Hematopoietic multipotent progenitor cell treated with erythropoietin and hydrocortisone succinate and interleukin-3 and kit ligand, for 17 days (in vitro differentiated cells): Measurements from ENCODE around the gene MAP7.
"Not testable (repeated sequence)": the region's sequence is repeated elsewhere in the genome, so short reads cannot be mapped to it uniquely, and the experiment has no call there.

ENCODE experiments used
- DNase-seq: peaks from one replicate; pipeline ENCODE4 v3.0.0-alpha.2; 2015; ENCODE audit warnings: low spot score

MAP7 gene

DNA sequence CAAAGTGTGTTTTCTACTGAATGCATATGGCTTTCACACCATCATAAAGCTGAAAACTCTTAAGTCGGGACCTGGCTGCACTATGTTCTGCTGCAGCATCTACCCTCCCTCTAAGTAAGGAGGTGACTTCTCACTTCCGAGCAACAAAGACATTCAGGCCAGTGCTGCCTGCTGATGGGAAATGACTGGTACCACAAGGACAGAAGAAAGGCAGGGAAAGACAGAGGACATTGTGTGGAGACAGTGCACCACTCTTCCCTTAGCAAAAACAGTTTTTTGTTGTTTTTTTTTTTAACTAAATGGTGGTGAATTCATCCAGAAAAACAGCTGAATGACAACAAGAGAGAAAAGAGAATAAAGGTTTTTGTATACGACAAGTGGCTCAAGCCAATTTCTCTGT, 81.5 kb downstream of the MAP7 start:
- DNase-seq, result no peak

DNA sequence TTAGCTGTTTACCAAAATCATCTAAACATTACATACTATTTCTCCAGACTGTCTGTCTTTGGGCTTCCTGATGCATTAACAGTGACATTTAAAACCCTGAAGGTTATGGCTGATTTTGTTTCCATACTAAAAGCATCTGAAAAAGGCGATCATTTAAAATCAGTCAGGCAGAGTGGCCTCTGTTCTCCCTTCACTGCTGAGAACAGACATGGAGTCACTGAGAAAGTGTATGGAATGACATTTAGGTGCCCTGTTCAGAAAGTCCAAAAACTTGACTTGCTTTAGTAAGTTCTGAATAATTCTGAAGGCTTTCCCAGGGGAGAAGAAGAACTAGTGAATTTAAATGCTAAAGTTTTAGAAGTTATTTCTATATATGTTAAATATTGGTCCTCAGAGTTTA, 83.0 kb downstream of the MAP7 start:
- DNase-seq, result no peak

DNA sequence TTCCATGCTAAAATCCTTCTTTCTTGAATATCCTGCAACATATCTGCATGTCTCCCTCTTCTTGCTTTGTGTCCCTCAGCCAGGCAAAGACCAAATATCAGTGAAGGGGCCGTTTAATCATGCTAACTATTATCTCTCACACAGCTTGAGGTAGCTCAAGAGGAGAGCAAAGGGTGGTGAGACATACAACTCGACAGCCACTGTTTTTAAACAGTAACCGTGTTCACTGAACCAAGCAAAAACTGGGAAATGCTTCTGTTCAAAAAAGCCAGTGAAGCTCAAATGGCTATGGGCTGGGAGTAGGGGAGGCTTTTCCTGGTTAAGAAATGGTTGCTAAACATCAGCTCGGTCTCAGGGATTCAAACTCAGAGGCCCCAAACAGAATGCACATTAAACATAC, 83.4 kb downstream of the MAP7 start:
- no peak for DNase-seq

DNA sequence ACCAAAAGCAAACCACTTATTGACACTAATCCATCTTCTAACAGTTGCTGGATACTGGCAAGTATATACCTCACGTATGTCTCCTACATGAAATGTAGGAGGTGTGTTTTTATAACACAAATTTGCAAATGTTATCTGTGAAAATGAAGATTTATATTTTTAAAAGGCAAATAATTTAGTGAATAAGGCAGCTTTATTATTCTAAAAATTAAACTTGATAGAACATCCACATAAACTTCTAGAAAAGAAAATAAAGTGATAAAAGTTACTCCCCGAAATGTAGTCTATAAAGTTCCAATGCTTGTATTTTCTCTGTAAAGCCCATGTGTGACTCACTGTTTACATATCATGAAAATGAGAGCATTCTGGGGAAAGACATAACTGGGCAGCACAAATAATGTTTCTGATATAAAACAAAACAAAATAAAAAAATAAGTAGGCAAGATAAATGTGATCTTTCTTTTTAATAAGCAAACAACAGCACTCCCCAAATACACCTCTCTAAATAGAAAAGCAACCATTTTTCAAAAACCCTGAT, 84.4 kb downstream of the MAP7 start:
- no peak for DNase-seq

DNA sequence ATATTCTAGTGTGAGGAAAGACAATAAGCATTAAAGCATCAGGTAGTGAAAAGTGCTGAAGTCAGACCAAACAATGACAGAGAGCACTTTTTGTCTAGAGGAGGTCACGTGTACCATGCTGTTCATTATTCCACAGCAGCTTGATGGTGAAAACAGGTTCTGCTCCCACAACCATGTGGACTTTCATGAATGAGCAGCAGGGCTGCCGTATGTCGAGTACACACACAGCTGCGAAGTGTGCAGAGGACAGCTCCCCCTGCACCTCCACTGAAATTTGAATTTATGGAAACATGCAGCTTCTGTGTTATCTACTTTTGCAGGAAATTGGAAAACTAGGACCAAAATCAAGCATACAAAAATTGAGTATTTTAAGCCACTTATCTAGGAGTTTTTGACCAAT, 85.3 kb downstream of the MAP7 start:
- no peak for DNase-seq

DNA sequence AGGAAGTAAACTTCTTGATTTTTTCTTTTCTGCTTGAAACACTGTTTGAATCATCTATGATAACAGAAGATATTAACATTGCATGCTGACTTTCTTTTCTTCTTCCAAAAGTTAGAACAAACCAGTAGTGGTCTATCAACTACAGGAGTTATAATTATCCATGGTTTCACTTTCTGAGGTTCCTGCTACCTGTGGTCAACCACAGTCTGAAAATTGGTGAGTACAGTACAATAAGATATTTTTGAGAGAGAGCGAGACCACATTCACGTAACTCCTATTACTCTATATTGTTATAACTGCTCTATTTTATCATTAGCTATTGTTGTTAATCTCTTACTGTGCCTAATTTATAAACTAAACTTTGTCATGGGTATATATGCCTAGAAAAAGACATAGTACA, 86.1 kb downstream of the MAP7 start:
- no peak for DNase-seq

DNA sequence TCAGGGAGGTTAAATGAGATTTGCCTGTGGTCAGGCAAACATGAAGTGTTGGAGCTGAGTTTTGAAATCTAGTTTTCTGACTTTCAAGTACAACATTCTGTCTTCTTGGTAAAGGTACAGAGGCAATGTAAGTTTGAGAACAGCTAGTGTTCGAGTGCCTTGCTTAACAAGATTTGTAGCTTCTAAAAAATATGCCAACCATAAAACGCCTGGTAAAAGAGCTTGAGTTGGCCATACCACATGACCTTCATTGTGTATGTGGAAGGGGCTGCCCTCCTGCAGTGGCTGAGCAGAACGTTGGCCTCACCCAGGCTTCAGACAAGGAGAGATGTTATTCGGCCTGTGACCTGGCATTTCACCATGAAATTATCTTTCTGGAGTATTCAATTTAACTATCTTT, 86.5 kb downstream of the MAP7 start:
- DNase-seq, result no peak

DNA sequence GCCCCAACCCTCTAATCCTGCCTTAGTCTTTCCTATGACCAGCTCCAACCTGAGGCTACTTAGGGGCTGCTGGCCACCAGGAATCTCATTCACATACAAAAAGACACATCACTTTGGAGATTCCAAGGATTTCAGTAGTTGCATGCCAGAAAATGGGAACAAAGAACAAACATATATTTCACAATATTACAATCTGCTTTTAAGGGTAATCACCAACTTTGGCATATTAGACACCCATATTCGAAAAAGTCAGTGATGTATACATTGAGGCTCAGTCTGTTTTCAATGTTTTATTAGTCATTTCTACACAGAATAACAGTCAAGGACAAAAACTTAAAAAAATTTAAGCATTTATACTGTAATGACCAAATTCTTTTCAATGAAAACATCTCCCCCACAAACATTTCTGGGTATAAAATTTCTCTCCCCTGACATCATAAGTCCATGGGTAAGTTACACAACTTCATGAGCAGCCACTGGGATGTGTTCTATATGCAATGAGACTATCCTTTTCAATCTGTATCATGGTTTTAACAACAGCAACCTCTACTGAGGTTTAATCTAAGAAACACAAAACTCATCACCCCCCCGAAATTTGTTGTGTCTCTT, 103.5 kb downstream of the MAP7 start:
- no peak for DNase-seq

DNA sequence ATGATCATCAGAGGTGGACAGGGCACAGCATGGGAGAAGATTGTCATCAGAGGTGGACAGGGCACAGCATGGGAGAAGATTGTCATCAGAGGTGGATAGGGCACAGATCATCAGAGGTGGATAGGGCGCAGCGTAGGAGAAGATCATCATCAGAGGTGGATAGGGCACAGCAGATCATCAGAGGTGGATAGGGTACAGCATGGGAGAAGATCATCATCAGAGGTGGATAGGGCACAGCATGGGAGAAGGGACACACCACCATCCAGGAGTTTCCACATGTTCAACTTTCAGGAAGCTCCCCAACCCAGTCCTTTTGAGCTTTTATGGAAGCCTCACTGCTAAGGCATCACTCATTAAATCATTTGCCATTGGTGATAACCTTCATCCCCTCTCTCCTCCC, 104.1 kb downstream of the MAP7 start:
- DNase-seq, result no peak

DNA sequence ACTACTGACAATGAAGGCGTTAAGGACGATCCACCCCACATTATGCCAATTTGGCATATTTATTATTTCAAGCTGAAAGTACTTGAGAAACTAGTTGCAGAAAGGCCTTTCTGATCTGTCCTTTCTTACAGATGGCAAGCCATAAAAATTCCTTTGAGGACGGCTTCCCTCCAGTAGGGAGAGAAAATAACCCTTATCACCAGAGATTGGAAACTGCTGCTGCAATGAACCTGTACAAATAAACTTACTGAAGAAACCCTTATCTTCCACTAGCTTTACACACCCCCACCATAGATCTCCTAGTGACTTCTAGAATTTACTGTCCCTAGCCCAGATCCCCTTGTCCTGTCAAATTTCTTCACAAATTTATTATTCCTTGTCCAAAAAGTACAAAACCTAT, 105.2 kb downstream of the MAP7 start:
- no peak for DNase-seq

DNA sequence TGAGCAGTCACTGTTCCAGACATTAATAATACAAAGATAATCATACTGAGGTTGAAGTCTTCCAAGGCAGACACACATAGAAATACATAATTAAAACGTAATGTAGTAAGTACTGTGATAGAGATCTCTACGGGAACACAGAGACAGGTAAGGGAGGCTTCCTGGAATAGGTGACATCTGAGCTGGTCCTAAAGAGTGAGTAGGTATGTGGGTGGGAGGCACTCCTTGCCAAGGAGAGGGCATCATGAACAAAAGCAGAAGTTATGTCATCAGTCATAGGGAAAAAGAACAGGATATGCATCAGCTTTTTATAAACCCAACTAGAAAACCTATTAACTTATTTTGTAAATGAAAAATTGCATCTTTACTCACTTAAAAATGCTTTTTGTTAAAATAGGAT, 110.0 kb downstream of the MAP7 start:
- no peak for DNase-seq

DNA sequence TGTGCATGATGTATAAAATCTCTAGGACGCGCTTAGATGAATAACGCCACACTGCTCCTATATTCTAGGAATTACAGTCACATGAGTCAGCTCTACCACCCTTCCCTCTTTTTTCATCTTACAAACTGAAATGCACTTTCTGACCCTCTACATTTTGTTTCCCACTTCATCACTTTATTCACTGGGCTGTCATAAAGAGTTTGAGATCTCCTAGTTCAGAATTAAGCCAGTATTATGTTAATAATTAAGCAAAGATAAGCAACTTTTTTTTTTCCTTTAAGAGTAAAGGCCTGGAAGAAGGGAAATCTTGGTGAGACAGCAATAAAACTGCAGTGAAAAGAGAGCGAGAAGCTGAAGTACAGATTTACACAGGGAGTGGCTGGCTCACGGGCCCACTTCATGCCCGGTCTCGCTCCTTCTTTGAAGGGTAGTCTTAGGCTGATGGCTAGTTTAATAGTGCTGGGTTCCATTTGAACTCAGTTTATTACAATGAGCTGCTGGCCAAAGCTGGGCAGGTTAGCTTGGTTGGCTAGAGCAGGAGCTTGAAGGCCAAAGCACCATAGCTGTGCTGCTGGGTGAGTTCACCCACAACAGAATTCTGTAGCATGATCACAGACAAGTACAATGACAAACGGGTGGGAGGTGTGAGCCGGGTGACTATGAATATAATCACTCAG, 110.6 kb downstream of the MAP7 start:
- no peak for DNase-seq

DNA sequence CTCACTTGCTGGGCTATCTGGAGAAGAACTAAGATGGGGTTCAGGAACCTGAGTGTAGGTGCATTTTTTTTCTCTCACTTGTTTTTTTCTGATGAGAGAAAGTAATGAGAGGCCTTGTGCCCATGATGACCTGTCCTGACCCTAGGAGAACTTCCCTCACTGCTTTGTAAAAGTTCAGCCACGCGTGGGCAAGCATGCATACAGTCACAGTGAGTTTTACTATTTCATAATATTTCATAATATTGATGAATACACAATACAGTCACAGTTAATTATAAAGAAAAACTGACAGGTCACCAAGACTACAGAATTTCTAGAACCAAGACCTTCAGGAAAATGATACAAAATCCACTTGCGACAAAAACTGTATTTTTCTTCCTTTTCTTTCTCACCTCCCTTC, 111.8 kb downstream of the MAP7 start:
- no peak for DNase-seq

DNA sequence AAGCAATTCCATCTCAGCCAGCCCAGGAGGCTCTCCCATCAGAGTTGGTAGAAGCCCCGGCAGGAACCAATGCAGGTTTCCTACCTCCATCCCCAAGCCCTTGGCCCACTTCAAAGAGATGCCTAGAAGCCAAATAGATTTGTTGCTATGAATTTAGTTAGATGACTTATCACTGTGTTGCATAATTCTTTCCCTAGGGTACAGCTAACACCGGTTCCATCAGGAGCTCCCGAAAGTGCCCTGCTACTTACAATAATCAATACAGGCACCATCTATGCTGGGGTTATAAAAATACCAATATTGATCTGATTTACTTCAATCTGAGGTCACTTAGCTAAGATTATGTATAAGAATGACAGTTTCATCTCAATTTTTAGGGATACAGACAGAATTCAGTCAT, 113.0 kb downstream of the MAP7 start:
- DNase-seq, result no peak

DNA sequence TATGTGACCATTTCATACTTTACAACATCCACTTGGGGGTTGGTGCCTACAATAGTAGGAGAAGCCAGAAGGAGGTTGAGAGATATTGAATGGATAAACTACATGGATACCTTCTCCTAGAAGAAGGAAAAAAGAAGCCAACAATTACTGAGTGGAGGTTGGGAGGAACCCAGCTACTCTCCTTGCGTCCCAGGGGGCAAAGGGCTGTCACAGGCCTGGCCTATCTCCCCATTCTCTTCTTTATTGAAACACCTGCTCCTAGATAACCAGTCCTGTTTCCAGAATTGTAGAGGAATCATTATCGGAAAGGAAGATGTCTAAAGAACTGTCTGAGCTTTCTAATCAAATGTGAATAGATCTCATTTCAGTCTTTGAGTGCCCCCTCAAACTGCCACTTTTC, 115.1 kb downstream of the MAP7 start:
- no peak for DNase-seq

DNA sequence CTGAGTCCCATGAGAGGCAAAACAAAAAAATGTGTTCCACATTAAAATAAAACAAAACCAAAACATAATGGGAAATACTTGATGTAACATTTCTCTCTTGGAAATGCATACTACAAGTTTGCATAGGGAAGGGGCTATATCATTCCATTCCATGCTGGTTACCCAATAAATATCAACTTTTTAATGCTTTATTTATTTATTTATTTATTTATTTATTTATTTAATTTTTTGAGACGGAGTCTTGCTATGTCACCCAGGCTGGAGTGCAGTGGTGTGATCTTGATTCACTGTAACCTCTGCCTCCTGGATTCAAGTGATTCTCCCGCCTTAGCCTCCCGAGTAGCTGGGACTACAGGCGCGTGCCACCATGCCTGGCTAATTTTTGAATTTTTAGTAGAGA, 118.9 kb downstream of the MAP7 start:
- DNase-seq, result not testable (repeated sequence)

DNA sequence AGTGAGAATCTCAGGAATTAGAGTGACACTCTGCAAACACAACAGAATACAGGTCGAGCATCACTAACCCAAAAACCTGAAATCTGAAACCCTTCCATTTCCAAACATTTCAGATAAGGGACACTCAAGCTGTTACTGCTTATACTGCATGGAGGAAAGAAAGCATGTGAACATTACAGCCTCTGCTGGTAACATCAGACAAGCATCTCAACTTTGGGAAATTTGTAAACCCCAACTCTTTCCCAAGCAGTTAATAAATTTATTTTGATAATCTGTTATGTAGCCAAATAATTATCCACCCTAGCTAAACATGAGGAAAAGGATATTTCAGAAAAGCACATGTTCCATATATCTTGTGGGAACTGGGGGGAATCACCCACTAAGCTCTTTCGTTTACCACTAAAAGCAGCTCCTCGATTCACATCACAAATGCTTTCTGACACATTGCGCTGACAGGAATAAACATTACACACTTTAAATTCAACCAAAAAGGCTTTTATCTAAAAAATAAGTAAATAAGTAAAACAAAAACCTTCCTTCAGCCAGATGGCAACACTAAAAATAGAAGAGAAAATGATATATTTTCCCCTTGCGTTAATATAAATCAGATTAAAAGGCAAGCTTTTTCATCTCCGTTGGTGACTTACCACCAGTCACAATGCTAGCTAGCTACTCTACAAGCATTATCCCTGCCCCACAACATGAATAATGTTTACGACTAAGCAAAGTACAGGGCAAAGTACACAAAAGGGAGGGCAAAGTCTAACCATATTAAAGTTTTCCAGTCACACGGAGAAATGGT, 120.8 kb downstream of the MAP7 start:
- no peak for DNase-seq

DNA sequence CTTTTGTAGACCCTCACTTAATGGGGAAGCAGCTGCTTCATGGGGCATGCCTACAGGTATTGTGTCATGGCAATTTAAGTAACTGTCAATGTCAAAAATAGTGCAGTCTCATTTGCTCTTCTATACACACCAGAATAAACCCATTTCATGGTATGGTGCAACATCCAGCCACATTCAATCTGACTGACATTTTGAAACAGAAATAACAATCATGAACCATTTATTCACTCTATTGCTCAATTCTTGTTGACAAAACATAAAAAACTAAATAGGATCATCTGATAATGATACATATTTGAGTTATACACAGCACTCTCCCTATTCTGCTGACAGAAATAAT, 122.9 kb downstream of the MAP7 start:
- DNase-seq, result no peak

DNA sequence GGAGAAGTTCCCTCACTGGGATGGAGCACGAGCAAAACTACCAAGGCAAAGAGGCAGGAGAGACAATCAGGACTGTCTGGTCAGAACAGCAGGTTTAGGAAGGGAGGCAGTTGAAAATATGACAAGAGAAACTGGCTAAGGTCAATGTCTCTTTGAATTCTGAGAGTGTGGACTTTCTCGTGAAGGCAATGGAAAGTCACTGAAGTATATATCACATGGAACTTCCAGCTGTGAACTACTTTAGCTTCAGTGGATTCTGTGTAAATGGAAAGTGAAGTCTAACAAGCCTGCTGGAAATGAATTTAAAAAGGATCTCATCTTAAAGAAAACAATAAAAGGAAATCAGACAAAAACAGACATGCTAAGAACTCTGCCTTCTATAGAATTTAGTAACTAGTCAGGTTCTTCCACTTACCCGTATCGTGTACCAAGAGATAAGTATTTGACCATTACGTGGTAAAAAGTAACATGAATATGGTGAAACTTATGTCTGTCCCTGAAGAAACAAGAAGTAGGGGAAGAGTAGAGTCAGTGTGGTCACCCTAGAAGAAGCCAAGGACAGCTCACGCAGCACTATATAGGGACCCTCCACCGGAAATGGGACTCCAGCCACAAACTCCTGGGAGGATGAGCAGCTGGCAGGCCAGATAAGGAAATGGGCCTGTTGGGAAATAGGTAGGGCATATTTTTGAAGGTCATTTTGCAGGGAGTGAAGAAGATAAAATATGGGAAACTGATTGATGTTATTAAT, 123.4 kb downstream of the MAP7 start:
- no peak for DNase-seq

DNA sequence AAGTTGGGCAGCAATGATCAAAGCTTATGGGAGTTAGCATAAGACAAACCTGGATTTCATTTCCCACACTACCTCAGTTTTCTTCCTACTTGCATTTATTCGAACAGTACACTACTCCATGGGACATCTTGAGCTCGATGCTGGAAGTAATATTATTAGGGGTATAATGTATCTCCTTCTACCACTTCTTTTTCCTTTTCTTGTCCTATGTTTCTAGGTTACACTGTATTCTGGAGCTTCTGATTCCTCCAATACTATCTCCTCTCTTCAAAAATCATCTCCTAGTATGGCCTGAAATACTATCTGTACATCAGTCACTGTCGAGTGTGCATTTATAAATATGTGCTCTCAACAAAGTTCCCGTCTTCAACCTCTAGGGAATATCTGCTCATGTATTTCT, 124.4 kb downstream of the MAP7 start:
- DNase-seq, result no peak

DNA sequence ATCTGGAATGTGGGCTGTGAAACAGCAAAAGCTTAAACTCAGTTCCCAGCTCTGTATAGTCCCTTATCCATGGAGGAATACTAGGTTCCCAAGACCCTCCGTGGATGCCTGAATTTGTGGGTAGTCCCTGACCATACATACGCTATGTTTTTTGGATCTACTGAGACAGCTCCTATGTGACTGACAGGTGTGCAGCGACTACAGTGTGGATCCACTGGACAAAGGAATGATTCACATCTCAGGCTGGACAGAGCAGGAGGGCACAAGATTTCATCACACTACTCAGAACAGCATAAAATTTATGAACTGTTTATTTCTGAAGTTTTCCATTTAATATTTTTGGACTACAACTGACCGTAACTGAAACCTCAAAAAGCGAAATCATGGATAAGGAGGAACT, 125.3 kb downstream of the MAP7 start:
- DNase-seq, result no peak

DNA sequence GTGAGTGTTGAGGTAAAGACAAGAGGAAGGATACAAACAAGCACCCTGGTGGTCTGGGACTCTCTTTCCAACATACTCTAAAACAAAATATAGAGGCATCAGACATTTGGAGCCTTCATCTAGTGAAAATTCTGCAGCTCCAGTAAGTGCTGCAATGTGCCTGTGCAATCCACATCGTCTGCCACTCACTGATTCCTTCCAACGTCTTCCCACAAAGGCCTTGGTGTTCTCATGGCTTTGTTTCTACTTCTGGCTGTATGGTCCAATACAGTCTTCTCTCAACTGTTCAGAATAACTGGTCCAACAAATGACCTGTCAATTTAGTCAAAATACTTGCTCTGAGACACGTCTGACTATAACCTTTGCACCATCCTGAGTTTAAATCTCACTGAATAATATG, 125.8 kb downstream of the MAP7 start:
- no peak for DNase-seq
